Calu3 (cell line): Measurements from ENCODE around the gene COL8A1. TPM values are rescaled to one million over a fixed set of nuclear protein-coding genes. Genes with fewer than 3 reads are reported as not detected.

Experiments used
- BruUV-seq: library from RNA; stranded (reverse); fragments of 400-500 nt; replicated peaks from 2 replicates; lab custom pipeline; 2021; lab: Mats Ljungman, UMichigan
- CTCF ChIA-PET: fragments of 300-600 bp; sonication (Branson Sonifier 250); formaldehyde crosslinking; loops from one replicate; lab custom pipeline; 2022; ENCODE audit warnings: antibody characterized with exemption; lab: Charles Lee
- DNase-seq: peaks from one replicate; pipeline ENCODE4 v3.0.0; 2022
- H3K27ac Mint-ChIP-seq: one replicate; pipeline ENCODE4 v1.8.0; 2022; ENCODE audit warnings: mixed read lengths; ENCODE audit not compliant: unreplicated experiment
- H3K27me3 Mint-ChIP-seq: one replicate; pipeline ENCODE4 v1.8.0; 2022; ENCODE audit warnings: mixed read lengths; ENCODE audit not compliant: unreplicated experiment
- H3K36me3 Mint-ChIP-seq: one replicate; pipeline ENCODE4 v1.8.0; 2022; ENCODE audit warnings: mild to moderate bottlenecking, moderate library complexity, mixed read lengths; ENCODE audit not compliant: insufficient read depth, unreplicated experiment
- H3K4me1 Mint-ChIP-seq: one replicate; pipeline ENCODE4 v1.8.0; 2022; ENCODE audit warnings: mild to moderate bottlenecking, low read depth, mixed read lengths; ENCODE audit not compliant: unreplicated experiment
- H3K4me3 Mint-ChIP-seq: one replicate; pipeline ENCODE4 v1.8.0; 2022; ENCODE audit warnings: mild to moderate bottlenecking, low read depth, moderate library complexity, mixed read lengths; ENCODE audit not compliant: unreplicated experiment
- H3K9me3 Mint-ChIP-seq: one replicate; pipeline ENCODE4 v1.8.0; 2022; ENCODE audit warnings: low read depth, mixed read lengths; ENCODE audit not compliant: unreplicated experiment
- intact Hi-C: fragments of 100-400 bp; cut with micrococcal nuclease; formaldehyde crosslinking; loops from one replicate; pipeline ENCODE4 v1.10.0; 2022; ENCODE audit not compliant: unreplicated experiment
- total RNA-seq: library from RNA; stranded (reverse); gene quantifications from 2 replicates; pipeline ENCODE4 v1.2.3, GENCODE V29; 2022
- TF ChIP-seq, protein P1 (sequence below): fragments of 200-600 bp; IDR thresholded peaks from one replicate; pipeline ENCODE4 v1.8.0; 2022; ENCODE audit warnings: antibody characterized with exemption; ENCODE audit not compliant: unreplicated experiment

The COL8A1 gene
- total RNA-seq, 1 experiment from 2014 or later, result 0.71 TPM

DNA sequence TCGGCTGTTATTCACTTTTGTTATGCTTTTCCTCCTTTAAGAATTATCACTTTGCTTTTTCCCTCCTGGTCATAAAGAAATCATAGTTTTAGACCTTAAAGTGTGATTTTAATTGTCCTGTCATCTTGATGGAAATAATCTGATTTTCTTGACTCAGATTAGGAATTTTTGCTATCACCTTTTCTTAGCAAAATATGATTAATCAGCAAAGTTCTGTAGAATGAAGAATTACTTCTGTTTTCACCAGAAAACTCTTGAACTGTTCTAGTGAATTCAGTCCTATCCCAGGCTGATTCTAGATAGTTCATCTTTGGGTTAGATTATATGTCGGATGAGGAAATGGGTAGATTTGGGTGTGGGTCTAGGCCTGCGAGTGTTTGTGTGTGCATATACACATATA lies 191.4 kb downstream of the COL8A1 start:
- Mint-ChIP-seq H3K36me3 (no peaks in the 10 kb centered on the region), H3K27ac (no peak overlapping the region), H3K4me3 (no peak overlapping the region), H3K9me3 (no peaks in the 10 kb centered on the region), H3K4me1 (peaks cover 7% of the 10 kb centered on the region), H3K27me3 (no peaks in the 10 kb centered on the region)
- no TSS peak for BruUV-seq
- DNase-seq, result no peak
- CTCF ChIA-PET, result no interaction called here
- intact Hi-C loops, result no loop called here
- TF ChIP-seq, protein P1, sequence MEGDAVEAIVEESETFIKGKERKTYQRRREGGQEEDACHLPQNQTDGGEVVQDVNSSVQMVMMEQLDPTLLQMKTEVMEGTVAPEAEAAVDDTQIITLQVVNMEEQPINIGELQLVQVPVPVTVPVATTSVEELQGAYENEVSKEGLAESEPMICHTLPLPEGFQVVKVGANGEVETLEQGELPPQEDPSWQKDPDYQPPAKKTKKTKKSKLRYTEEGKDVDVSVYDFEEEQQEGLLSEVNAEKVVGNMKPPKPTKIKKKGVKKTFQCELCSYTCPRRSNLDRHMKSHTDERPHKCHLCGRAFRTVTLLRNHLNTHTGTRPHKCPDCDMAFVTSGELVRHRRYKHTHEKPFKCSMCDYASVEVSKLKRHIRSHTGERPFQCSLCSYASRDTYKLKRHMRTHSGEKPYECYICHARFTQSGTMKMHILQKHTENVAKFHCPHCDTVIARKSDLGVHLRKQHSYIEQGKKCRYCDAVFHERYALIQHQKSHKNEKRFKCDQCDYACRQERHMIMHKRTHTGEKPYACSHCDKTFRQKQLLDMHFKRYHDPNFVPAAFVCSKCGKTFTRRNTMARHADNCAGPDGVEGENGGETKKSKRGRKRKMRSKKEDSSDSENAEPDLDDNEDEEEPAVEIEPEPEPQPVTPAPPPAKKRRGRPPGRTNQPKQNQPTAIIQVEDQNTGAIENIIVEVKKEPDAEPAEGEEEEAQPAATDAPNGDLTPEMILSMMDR, result no peak

DNA sequence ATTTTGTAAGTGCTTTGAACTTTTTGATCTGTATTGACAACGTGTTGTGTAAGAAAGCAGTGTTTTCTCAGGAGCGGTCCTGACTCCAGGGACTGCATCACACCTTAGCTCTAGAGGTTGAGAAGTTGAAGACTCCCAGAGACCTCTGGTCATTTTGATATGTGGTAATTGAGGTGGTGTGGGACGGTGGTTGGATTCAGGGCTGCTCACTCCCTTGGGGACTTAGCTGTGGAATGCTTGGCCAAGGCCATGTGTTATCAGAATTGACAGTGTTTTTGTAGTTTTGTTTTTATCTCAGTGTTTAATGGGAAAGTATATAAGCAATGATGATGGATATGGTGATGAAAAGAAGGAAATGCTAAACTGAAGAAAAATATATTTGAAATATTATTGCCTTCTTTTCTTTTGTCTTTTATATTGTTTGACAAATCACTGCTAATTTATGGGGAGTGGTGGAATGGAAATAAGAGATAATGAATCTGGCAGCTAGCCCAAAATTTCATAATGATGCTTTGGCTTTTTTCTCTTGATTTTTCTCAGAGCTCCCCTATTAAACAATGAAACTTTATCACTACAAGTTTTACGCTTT lies 195.3 kb downstream of the COL8A1 start:
- Mint-ChIP-seq H3K27ac (no peak overlapping the region), H3K36me3 (no peaks in the 10 kb centered on the region), H3K4me3 (no peak overlapping the region), H3K9me3 (no peaks in the 10 kb centered on the region), H3K4me1 (no peaks in the 10 kb centered on the region), H3K27me3 (no peaks in the 10 kb centered on the region)
- BruUV-seq, result no TSS peak
- DNase-seq, result no peak
- intact Hi-C loops, result loop anchor here (2.0 kb wide), 1 partner anchor 421 kb away; no protein-coding TSS in a partner anchor
- CTCF ChIA-PET, result no interaction called here
- TF ChIP-seq, protein P1, result no peak

DNA sequence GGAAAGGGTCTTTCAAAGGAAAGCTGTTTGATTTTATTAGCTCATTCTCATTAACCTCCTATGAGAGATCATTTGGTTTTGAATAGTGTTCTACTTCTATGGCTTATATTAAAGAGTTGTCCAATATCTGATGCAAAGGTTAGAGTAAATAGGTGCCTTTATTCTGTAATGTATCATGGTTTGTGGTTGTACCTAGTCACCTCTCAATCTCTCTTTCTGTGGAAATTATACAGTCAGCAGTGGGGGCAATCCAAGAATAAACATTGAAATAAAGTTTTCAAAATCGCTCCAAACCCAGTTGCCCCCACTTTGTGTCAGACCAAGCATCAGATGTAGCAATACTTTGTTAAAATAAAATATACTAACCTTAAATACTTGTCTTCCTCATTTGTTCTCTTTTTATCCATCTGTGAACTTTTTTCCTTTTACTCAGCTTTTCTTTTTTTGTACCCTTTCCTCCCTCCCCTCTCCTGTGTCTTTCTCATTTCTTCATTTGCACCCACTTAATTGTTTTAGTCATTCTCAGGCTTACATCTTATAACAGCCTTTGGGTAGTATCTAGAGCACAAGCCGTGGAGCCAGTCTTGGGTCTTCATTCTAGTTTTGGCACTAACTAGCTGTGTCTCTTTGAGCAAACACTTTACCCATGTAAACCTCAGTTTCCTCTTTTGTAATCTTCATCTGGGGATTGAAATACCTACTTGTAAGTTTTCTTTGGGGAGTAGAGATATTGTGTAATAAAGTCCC lies 196.0 kb downstream of the COL8A1 start:
- TF ChIP-seq, protein P1, result no peak
- Mint-ChIP-seq H3K9me3 (no peaks in the 10 kb centered on the region), H3K4me3 (no peak overlapping the region), H3K27me3 (no peaks in the 10 kb centered on the region), H3K36me3 (no peaks in the 10 kb centered on the region), H3K4me1 (no peaks in the 10 kb centered on the region), H3K27ac (no peak overlapping the region)
- intact Hi-C loops, result no loop called here
- no TSS peak for BruUV-seq
- DNase-seq, result no peak
- CTCF ChIA-PET, result no interaction called here

DNA sequence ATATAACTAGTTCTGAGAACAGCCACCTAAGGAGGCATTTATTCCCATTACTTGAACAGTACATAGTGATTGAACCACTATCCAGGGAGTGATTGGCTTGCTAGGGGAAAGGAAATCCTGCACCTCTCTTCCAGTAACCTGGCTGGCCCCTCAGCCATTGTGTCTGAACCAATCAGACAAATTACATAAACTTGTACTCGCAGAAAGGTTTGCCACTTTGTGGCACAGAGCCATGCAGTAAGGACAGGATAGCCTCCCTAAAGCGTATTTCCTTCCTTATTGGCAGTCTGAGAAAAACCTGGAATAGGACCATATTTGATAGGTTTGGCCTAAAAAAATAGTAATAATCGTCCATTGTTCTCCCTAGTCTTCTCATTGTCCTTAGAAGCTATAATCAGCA lies 198.3 kb downstream of the COL8A1 start:
- Mint-ChIP-seq H3K27ac (no peak overlapping the region), H3K4me3 (no peak overlapping the region), H3K4me1 (no peaks in the 10 kb centered on the region), H3K9me3 (no peaks in the 10 kb centered on the region), H3K27me3 (no peaks in the 10 kb centered on the region), H3K36me3 (no peaks in the 10 kb centered on the region)
- no peak for DNase-seq
- TF ChIP-seq, protein P1, result no peak
- intact Hi-C loops, result no loop called here
- CTCF ChIA-PET, result interaction anchor here (0.6 to 0.7 kb wide), 2 partner anchors 424 to 742 kb away, joined by 3 to 4 read pairs; partner anchors contain the start of gene TBC1D23
- no TSS peak for BruUV-seq
